ENCODE data around the gene PHLDB1.

- TF ChIP-seq CTCF (IDR thresholded peaks at IDR 0.05) (no peak), POLR2A (IDR thresholded peaks at IDR 0.05) (no peak)
These were observed 32.8 kb upstream of the PHLDB1 start for GRCh38 chr11:118574636-118575035.
